Measurements from ENCODE around the gene CLSTN1.
"Not testable (repeated sequence)": the region's sequence is repeated elsewhere in the genome, so short reads cannot be mapped to it uniquely, and the experiment has no call there.

Gene CLSTN1

DNA sequence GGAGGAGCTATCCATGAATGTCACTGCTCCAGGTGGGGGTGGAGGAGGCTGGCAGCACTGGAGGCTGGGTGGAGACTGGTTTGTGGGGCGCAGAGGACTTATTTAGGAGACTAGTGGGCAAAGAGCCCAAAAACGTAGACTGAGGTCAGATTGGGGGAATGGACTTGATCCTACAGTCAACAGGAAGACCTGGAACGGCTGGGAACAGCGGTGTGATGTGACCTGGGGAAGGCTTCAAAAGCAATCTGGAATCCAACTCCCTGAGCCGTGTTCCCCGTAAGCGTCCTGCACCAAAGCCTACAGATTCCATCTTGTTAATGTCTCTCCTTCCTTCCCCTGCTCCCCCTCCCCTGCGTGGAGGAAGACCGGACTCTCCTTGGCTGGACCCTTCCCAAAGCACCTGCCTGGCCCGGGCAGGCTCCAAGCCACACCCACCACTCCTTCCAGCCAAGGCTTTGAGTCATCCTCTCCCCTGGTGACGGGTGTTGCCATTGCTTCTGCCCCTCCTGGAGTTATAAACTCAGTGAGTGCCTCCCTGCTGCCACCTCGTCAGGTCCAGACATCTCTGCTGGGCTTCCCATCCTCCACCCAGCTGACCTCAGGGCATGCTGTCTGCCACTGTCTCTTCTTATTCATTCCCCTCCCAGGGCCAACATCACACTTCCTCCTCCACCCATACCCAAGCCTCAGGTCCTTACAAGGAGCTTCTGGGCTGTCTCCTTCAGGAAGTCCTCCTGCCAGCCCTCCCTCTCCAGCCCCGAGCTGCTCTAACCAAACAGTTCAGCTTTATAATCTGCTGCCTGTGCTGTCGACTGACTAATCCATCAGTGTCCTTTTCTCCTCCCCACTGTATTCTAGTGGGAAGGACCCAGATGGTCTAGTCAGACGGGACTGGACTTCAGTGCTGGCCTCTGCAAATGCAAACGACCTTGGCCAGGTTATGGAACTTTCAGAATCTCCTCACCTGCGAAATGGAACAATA, 1.6 kb upstream of the CLSTN1 start:
- peak; percentile 63 to 66 for DNase-seq

DNA sequence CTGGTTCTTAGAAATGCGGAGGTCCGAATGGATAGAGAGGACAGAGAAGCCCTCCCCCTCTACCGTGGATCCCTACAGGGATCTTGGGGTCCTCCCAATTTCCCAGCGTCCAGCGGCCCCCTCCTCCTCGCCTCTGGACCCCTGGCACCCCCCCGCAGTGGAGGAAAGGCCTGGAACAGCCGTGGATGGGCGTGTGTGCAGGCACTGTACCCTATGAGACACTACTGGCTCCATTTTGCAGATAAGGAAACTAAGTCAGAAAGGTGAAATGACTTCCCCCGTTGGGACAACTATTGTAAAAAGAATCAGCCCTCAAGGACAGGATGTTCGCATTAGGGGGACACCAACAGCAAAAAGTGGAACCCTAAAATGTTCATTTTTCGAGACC, 931 bp upstream of the CLSTN1 start:
- peak in 1 of 2 donors; percentile 22 for DNase-seq

DNA sequence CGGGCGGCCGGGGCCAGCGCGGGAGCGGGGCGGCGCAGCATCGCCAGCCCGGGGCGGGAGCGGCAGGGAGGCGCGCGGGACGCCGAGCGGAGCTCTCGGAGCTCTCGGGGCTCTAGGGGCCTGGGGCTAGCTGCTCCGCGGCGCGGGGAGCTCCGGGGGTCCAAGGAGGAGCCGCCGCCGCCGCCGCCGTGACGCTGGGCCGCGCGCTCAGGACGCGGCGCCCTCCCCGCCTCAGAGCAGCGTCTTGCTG, 147 bp downstream of the CLSTN1 start:
- DNase-seq, result no peak

- peak in 1 of 2 donors; percentile 22 for DNase-seq
Observed at GRCh38 chr1:9822897-9823692, 670 bp downstream of the CLSTN1 start.

- DNase-seq, result no peak
Observed at GRCh38 chr1:9822490-9822889, 1.3 kb downstream of the CLSTN1 start.

DNA sequence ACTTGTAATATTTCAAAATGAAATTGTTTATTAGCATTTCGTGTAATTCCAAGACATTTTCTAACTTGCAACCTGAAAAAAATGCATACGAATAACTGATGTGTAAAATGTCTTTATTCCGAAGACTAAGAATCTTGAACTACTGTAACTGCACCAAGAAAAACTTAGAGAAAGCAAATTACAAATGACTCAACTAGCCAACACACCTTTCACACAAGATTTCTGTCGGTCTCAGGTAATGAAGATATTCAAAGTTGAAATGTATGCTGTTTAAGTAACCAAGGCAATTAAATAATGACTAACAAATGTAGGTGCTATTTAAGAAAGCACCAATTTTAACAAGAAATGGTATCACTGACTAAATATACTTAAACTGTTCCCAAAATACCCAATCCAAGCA, 2.1 kb downstream of the CLSTN1 start:
- no peak for DNase-seq

- DNase-seq, result no peak
Observed at GRCh38 chr1:9820521-9820920, 3.2 kb downstream of the CLSTN1 start.

GRCh38 chr1:9817734-9818133, 6.0 kb downstream of the CLSTN1 start:
- DNase-seq, result no peak

- DNase-seq, result no peak
Observed at GRCh38 chr1:9816199-9816598, 7.6 kb downstream of the CLSTN1 start.

GRCh38 chr1:9815150-9815549, 8.6 kb downstream of the CLSTN1 start:
- DNase-seq, result no peak

DNA sequence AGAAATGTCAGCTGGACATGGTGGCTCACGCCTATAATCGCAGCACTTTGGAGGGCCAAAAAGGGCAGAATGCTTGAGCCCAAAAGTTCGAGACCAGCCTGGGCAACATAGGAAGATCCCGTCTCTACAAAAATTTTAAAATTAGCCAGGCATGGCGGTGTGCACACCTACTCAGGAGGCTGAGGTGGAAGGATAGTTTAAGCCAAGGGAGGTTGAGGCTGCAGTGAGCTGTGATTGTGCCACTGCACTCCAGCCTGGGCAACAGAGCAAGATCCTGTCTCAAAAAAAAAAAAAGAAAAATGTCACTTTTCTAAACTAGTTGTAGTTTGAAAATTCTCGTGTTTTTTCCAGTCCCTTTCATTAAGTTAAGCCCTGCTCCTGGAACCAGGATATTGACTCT, 9.1 kb downstream of the CLSTN1 start:
- no peak for DNase-seq

- DNase-seq, result no peak
Observed at GRCh38 chr1:9811239-9811966, 12.4 kb downstream of the CLSTN1 start.

DNA sequence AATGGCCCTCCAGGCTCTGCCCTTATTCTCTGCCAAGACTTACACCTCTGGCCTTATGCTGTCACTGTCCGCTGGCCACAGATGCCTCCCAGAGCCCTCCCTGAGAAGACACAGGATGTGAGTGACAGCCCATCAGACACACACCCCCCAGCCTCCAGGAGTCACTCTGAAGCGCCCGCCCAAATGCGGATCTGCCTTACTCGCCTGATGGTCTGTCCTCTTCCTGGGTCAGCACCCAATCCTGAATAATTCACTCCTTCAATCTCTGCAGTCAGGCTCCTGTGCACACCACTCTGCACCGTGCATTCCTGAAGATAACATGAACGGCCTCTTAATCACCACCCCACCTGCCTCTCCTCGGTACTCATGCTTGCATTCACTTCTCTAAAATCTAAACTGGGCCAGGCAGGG, 14.7 kb downstream of the CLSTN1 start:
- DNase-seq, result no peak

- no peak for DNase-seq
Observed at GRCh38 chr1:9808459-9808858, 15.3 kb downstream of the CLSTN1 start.

DNA sequence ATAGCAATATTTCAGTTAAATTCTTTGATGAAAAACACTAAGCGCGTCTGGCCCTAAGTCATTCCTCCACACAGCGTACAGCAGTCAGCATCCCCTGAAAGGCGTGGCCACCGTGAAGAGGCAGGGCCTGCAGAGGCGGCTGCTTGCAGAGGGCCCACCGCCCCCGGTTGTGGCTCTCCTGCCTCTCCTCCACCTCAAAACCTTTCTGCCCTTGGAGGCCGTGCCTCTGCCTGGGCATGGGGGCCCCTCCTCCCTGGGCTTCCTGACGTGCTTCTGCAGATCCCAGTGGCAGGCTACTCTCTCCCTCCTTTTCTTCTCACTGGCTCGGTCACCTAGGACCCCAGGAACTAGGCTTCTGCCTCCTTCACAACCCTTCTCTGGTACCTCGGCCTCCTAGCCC, 16.2 kb downstream of the CLSTN1 start:
- DNase-seq, result no peak

- DNase-seq, result not testable (repeated sequence)
Observed at GRCh38 chr1:9805972-9806371, 17.8 kb downstream of the CLSTN1 start.

GRCh38 chr1:9805006-9805508, 18.7 kb downstream of the CLSTN1 start:
- no peak for DNase-seq

- DNase-seq, result not testable (repeated sequence)
Observed at GRCh38 chr1:9803003-9803918, 20.5 kb downstream of the CLSTN1 start.

DNA sequence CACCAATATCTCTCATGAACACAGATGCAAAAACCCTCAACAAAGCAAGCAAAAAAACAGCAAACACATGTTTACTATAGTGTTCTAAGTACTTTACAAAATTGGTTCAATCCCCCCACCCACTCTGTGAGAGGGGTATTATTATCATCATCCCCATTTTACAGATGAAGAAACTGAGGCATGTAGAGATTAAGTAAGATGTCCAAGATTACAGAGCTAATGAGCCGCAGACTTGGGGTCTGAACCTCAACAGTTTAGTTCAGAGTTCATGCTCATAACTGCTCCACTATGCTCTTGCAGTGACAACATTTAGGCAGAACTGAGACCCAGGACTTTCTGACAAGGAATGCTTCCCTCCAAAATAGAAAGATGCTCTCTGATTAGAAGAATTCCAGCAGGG, 21.9 kb downstream of the CLSTN1 start:
- DNase-seq, result no peak

GRCh38 chr1:9798236-9799130, 25.3 kb downstream of the CLSTN1 start:
- DNase-seq, result no peak

DNA sequence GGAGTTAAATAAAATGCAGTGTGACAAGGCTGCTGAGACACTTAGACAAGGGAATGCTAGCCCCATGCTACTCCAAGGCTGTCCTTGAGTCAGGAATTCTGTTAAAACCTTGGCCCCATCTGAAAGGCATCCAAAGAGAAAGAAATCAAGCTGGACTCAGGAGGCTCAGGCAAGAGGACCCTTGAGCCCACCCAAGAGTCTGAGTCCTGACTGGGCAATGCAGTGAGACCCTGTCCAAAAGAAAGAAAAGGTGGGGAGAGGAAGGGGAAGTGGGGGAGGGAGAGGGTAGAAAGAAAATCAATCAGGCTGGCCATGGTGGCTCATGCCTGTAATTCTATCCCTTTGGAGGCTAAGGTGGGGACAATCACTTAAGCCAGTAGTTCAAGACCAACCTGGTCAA, 26.7 kb downstream of the CLSTN1 start:
- no peak for DNase-seq

Data from CD4-positive, alpha-beta T cell treated with Interleukin-4 for 1 hour (primary cell).